HEK293 (cell line): ENCODE data around the gene EVC2.

Source experiments
- CTCF ChIP-seq: fragments of 450-650 bp; formaldehyde crosslinking; IDR thresholded peaks from 2 replicates; pipeline ENCODE4 v1.5.1; 2016; ENCODE audit warnings: missing biosample characterization, missing genetic modification characterization
- ZNF18 ChIP-seq: fragments of 450-650 bp; formaldehyde crosslinking; IDR thresholded peaks from 2 replicates; pipeline ENCODE4 v1.5.1; 2016; ENCODE audit warnings: missing biosample characterization, missing genetic modification characterization
- ZNF629 ChIP-seq: fragments of 450-650 bp; formaldehyde crosslinking; IDR thresholded peaks from 2 replicates; pipeline ENCODE4 v1.5.1; 2017; ENCODE audit warnings: missing biosample characterization, missing genetic modification characterization

- no peak for TF ChIP-seq CTCF (tag by site-specific recombination)
- TF ChIP-seq ZNF629 (tag by site-specific recombination), result no peak
- TF ChIP-seq ZNF18 (tag by site-specific recombination), result no peak
These were observed 13.6 kb upstream of the EVC2 start for GRCh38 chr4:5721923-5722322.
